ENCODE results near the gene WDR93.
"Not testable (repeated sequence)": the region's sequence is repeated elsewhere in the genome, so short reads cannot be mapped to it uniquely, and the experiment has no call there.

WDR93 gene

DNA sequence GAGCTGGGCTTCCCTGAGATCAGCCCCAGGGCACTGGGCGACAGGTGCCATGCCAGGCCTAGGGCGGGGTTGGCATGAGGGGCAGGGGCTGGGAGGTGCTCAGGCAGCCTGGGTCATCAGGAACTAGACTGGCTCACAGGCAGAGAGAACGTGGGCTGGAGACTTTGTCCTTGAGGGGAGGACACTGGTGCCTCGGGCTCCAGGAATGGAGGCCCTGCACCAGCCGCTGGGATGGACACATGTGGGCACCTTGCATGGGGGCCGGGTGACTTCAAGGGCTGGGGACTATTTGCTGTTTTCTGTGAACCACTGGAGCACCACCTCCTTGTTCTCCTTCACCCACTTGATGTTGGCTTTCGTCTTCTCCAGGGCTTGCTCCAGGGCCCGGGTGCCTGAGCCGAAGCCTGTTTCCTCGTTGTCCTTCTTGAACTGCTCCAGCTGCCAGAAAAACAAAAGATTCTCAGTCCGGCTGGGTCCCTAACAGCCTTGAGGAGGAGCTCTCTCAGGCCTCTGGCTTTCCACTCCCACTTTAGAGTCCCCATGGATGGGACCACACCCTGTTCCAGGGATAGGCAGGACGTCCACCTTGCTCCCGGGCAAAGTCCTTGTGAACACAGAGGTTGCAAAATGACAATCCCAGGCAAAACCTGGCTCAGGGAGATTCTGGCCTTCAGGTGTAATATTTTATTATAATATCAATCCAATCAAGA lies 94.6 kb downstream of the WDR93 start:
- 90 to 91% methylated on average over 13 of the region's 13 CpGs for WGBS, 2 experiments
- no peak overlapping the region for H3K4me3 ChIP-seq (ENCODE audit: insufficient read depth, low read depth, low read length)
- peaks cover 5% of the 10 kb centered on the region for H3K27me3 ChIP-seq (ENCODE audit: control insufficient read depth, insufficient read depth, low read length, poor library complexity, severe bottlenecking)
- no peak overlapping the region for H3K27ac ChIP-seq (ENCODE audit: insufficient read depth, low read depth, low read length, poor library complexity, severe bottlenecking)
- no peaks in the 10 kb centered on the region for H3K4me1 ChIP-seq (ENCODE audit: control insufficient read depth, insufficient read depth, low read length)
- no peaks in the 10 kb centered on the region for H3K9me3 ChIP-seq (ENCODE audit: control insufficient read depth, low read length)
- H3K36me3 ChIP-seq (ENCODE audit: control insufficient read depth, insufficient read depth, low read length) = no peaks in the 10 kb centered on the region

DNA sequence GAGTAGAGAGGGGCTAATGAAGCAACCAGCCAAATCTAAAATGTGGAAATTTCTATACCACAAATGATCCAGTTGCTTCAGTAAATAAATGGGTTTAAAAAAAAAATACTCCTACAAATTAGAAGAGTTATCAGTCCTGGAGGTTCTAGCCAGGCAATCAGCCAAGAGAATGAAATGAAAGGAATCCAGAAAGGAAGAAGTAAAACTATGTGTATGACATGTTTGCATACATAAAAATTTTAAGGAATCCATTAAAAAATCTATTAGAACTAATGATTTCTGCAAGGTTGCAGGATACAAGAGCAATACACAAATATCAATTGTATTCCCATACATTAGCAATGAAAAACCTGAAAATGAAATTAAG lies 95.1 kb downstream of the WDR93 start:
- Histone ChIP-seq H3K36me3 (ENCODE audit: control insufficient read depth, insufficient read depth, low read length) (no peaks in the 10 kb centered on the region), H3K27ac (ENCODE audit: insufficient read depth, low read depth, low read length, poor library complexity, severe bottlenecking) (no peak overlapping the region), H3K4me3 (ENCODE audit: insufficient read depth, low read depth, low read length) (no peak overlapping the region), H3K4me1 (ENCODE audit: control insufficient read depth, insufficient read depth, low read length) (no peaks in the 10 kb centered on the region), H3K27me3 (ENCODE audit: control insufficient read depth, insufficient read depth, low read length, poor library complexity, severe bottlenecking) (peaks cover 1% of the 10 kb centered on the region), H3K9me3 (ENCODE audit: control insufficient read depth, low read length) (no peaks in the 10 kb centered on the region)

DNA sequence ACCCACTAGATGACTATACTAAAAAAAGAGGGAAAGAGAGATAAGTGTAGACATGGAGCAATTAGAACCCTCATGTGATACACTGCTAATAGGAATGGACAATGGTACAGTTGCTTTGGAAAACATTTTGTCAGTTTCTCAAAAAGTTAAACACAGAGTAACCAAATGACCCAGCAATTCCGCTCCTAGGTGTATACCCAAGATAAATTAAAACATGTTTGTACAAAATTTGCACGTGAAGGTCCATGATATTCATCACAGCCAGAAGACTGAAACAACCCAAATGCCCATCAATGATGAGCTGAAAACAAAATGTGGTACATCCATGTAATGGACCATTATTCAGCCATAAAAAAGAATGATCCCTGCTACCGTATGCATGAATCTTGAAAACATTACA lies 97.3 kb downstream of the WDR93 start:
- Histone ChIP-seq H3K4me1 (ENCODE audit: control insufficient read depth, insufficient read depth, low read length) (no peaks in the 10 kb centered on the region), H3K36me3 (ENCODE audit: control insufficient read depth, insufficient read depth, low read length) (no peaks in the 10 kb centered on the region), H3K4me3 (ENCODE audit: insufficient read depth, low read depth, low read length) (no peak overlapping the region), H3K9me3 (ENCODE audit: control insufficient read depth, low read length) (no peaks in the 10 kb centered on the region), H3K27me3 (ENCODE audit: control insufficient read depth, insufficient read depth, low read length, poor library complexity, severe bottlenecking) (no peaks in the 10 kb centered on the region), H3K27ac (ENCODE audit: insufficient read depth, low read depth, low read length, poor library complexity, severe bottlenecking) (no peak overlapping the region)
- WGBS, 2 experiments = 94 to 100% methylated on average over 2 to 3 of the region's 3 CpGs

DNA sequence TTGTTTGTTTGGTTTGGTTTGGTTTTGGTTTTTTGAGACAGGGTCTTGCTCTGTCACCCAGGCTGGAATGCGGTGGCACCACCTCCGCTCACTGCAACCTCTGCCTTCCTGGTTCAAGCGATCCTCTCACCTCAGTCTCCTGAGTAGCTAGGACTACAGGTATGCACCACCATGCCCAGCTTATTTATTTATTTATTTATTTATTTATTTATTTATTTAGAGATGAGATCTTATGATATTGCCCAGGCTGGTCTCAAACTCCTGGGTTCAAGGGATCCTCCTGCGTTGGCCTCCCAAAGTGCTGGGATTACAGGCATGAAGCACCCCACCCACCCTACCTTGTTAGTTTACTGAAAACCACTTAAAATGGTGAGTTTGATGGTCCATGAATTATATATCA lies 98.0 kb downstream of the WDR93 start:
- WGBS, 2 experiments = 95% methylated on average over 4 of the region's 4 CpGs
- not testable (repeated sequence) for H3K4me3 ChIP-seq (ENCODE audit: insufficient read depth, low read depth, low read length)

DNA sequence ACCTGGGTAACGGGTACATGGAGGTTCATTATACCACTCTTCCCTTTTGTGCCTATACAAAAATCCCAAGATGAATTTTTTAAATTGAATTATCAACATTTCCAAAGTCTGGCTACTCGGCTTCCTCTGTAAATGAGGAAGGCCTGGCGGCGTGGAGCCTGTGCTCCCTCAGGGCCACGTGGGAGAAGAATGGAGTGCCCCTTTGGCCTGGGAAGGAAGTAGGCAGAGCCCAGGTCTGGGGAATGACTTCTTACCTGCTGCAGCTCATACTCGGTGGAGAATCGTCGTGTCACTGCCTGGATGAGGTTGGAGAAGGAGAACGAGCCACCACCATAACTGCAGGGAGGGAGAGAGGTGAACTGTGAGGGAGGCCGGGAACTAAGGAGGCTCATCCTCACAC lies 99.6 kb downstream of the WDR93 start:
- H3K4me1 ChIP-seq (ENCODE audit: control insufficient read depth, insufficient read depth, low read length) = no peaks in the 10 kb centered on the region
- H3K4me3 ChIP-seq (ENCODE audit: insufficient read depth, low read depth, low read length) = no peak overlapping the region
- H3K36me3 ChIP-seq (ENCODE audit: control insufficient read depth, insufficient read depth, low read length) = no peaks in the 10 kb centered on the region
- no peaks in the 10 kb centered on the region for H3K9me3 ChIP-seq (ENCODE audit: control insufficient read depth, low read length)
- WGBS, 2 experiments = 88 to 91% methylated on average over 10 of the region's 10 CpGs
- H3K27ac ChIP-seq (ENCODE audit: insufficient read depth, low read depth, low read length, poor library complexity, severe bottlenecking) = no peak overlapping the region
- no peaks in the 10 kb centered on the region for H3K27me3 ChIP-seq (ENCODE audit: control insufficient read depth, insufficient read depth, low read length, poor library complexity, severe bottlenecking)

More for the DNA sequence above, 98.0 kb downstream of the WDR93 start:
- not testable (repeated sequence) for H3K27ac ChIP-seq (ENCODE audit: insufficient read depth, low read depth, low read length, poor library complexity, severe bottlenecking); H3K4me1 ChIP-seq (ENCODE audit: control insufficient read depth, insufficient read depth, low read length); H3K27me3 ChIP-seq (ENCODE audit: control insufficient read depth, insufficient read depth, low read length, poor library complexity, severe bottlenecking); H3K9me3 ChIP-seq (ENCODE audit: control insufficient read depth, low read length); H3K36me3 ChIP-seq (ENCODE audit: control insufficient read depth, insufficient read depth, low read length)

DNA sequence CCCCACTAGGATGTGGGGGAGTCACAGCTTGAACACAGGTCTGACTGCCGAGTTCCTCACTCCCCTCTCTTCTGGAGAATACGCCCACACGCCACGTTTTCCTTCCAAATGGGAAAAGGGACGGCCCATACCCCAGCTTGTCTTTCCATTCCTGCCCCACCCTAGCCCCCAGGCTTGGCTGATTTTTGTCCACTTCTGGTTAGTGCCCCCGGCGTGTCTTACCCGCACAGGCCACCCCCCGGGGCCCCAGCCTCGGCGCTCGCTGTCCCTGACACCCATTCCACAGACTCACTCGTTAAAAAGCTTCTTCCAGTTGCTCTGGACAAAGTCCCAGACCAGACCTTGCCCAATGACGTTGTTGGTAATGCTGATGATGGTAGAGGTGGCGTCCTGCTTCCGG lies 100.0 kb downstream of the WDR93 start:
- no peaks in the 10 kb centered on the region for H3K27me3 ChIP-seq (ENCODE audit: control insufficient read depth, insufficient read depth, low read length, poor library complexity, severe bottlenecking)
- 91% methylated on average over 16 of the region's 16 CpGs for WGBS, 2 experiments
- H3K36me3 ChIP-seq (ENCODE audit: control insufficient read depth, insufficient read depth, low read length) = no peaks in the 10 kb centered on the region
- no peak overlapping the region for H3K4me3 ChIP-seq (ENCODE audit: insufficient read depth, low read depth, low read length)
- H3K9me3 ChIP-seq (ENCODE audit: control insufficient read depth, low read length) = no peaks in the 10 kb centered on the region
- H3K27ac ChIP-seq (ENCODE audit: insufficient read depth, low read depth, low read length, poor library complexity, severe bottlenecking) = no peak overlapping the region
- H3K4me1 ChIP-seq (ENCODE audit: control insufficient read depth, insufficient read depth, low read length) = no peaks in the 10 kb centered on the region

DNA sequence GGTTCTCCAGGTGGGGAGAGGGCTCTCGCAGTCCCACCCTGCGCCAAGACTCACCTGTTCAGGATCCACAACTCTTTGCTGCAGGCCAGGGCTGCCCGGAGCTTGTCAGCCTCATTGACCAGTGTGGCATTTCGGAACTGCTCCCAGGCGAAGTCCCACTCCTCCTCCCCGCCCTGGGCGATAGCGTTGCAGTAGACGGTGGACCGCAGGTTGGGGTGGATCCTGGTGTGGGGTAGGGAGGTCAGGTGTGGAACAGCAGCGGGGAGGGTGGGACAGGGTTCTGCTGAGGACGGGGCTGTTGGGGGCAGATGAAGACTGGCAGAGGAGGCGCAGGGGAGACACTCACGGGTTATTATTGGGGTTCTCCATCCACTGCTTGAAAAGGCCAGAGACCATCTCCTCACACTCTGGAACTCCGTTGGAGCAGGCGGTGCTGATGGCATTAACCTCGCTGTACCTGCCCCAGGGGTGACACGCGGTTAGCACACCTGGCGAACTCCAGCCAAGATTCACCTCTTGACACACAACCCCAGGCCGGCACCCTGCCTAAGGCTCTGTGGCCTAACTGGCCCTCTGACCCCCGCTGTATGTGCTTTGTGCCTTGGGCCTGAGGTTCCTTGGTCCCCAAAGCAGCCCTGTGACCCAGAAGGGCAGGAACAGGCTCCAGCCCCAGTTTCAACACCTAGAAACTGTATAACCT lies 101.6 kb downstream of the WDR93 start:
- WGBS, 2 experiments = 95 to 96% methylated on average over 22 of the region's 22 CpGs
- H3K27me3 ChIP-seq (ENCODE audit: control insufficient read depth, insufficient read depth, low read length, poor library complexity, severe bottlenecking) = no peaks in the 10 kb centered on the region
- no peaks in the 10 kb centered on the region for H3K36me3 ChIP-seq (ENCODE audit: control insufficient read depth, insufficient read depth, low read length)
- H3K9me3 ChIP-seq (ENCODE audit: control insufficient read depth, low read length) = no peaks in the 10 kb centered on the region
- no peak overlapping the region for H3K4me3 ChIP-seq (ENCODE audit: insufficient read depth, low read depth, low read length)
- no peaks in the 10 kb centered on the region for H3K4me1 ChIP-seq (ENCODE audit: control insufficient read depth, insufficient read depth, low read length)
- H3K27ac ChIP-seq (ENCODE audit: insufficient read depth, low read depth, low read length, poor library complexity, severe bottlenecking) = no peak overlapping the region
